Measurements from ENCODE around the gene C12orf43. TPM values are rescaled to one million over a fixed set of nuclear protein-coding genes. Genes with fewer than 3 reads are reported as not detected.

C12orf43 gene
- total RNA-seq, 4 donors from 2014 or later = 7.0 to 32.2 (median 18.0) TPM

- in situ Hi-C loops (cut with MboI; ENCODE audit: low pct_ligation_motif_present in 1 of 4, low pct_unique_long_range_greater_than_20kb in 1 of 4, low sequenced_read_pairs in 3 of 4) (loop anchor here in 3 of 4 donors (25.0 kb wide), 1 partner anchor 318 kb away; the partner anchor contains the start of gene CABP1 (in 3 of the 3)), intact Hi-C loops (cut with DNase I; ENCODE audit: low total_unique reads) (no loop called here)
- Histone ChIP-seq H3K4me3 (no peak overlapping the region), H3K4me1 (peaks cover 6 to 40% (median 25%) of the 10 kb centered on the region in 4 donors), H3K27ac (no peak overlapping the region), H3K9me3 (no peaks in the 10 kb centered on the region), H3K27me3 (no peaks in the 10 kb centered on the region), H3K36me3 (no peaks in the 10 kb centered on the region)
- TF ChIP-seq CTCF (IDR thresholded peaks at IDR 0.05) (no peak), EP300 (IDR thresholded peaks at IDR 0.05; ENCODE audit: low read depth) (no peak), POLR2AphosphoS5 (IDR thresholded peaks at IDR 0.05) (no peak), POLR2A (IDR thresholded peaks at IDR 0.05) (no peak)
- DNase-seq = no peak
- WGBS, 2 donors (ENCODE audit: low coverage in 1 of 2) = 76% methylated on average over 4 of the region's 4 CpGs; no CpG with 5 or more reads in 1 of the 2 donors
Observed at GRCh38 chr12:120955232-120955631, 61.1 kb downstream of the C12orf43 start.

- H3K9me3 ChIP-seq = no peaks in the 10 kb centered on the region
- H3K27me3 ChIP-seq = no peaks in the 10 kb centered on the region
- intact Hi-C loops (cut with DNase I; ENCODE audit: low total_unique reads) (no loop called here), in situ Hi-C loops (cut with MboI; ENCODE audit: low pct_ligation_motif_present in 1 of 4, low pct_unique_long_range_greater_than_20kb in 1 of 4, low sequenced_read_pairs in 3 of 4) (loop anchor here in 3 of 4 donors (25.0 kb wide), 1 partner anchor 314 kb away; the partner anchor contains the start of gene CABP1 (in 3 of the 3))
- 92% methylated on average over 5 of the region's 5 CpGs; no CpG with 5 or more reads in 1 of the 2 donors for WGBS, 2 donors (ENCODE audit: low coverage in 1 of 2)
- no peak overlapping the region for H3K4me3 ChIP-seq
- TF ChIP-seq POLR2AphosphoS5 (IDR thresholded peaks at IDR 0.05) (no peak), POLR2A (IDR thresholded peaks at IDR 0.05) (no peak), EP300 (IDR thresholded peaks at IDR 0.05; ENCODE audit: low read depth) (no peak), CTCF (IDR thresholded peaks at IDR 0.05) (no peak)
- no peak for DNase-seq
- H3K36me3 ChIP-seq = no peaks in the 10 kb centered on the region
- H3K4me1 ChIP-seq = peaks cover 0 to 4% (median 0%) of the 10 kb centered on the region in 4 donors
- no peak overlapping the region for H3K27ac ChIP-seq
Observed at GRCh38 chr12:120950807-120951206, 65.5 kb downstream of the C12orf43 start.

Other genes starting within 250 kb of the C12orf43 start
- 10 to 100 TPM; 34.7 to 45.4 (median 41.6) TPM for gene SPPL3, start 112.1 kb downstream of the C12orf43 start, total RNA-seq
- 10 to 100 TPM; 16.5 to 71.4 (median 23.6) TPM for gene HNF1A, start 37.9 kb downstream of the C12orf43 start, total RNA-seq
- 10 to 100 TPM in 2 of 4 donors, 1 to 10 TPM in 2; 5.2 to 18.7 (median 11.5) TPM for gene OASL, start 22.8 kb upstream of the C12orf43 start, total RNA-seq
- gene P2RX7, start 116.4 kb upstream of the C12orf43 start, total RNA-seq = 1 to 10 TPM in 3 of 4 donors, under 1 TPM in 1; 0.96 to 7.1 (median 5.1) TPM
- gene P2RX4, start 193.6 kb upstream of the C12orf43 start, total RNA-seq = 100 to 1,000 TPM; 103 to 435 (median 217) TPM